Activated CD8-positive, alpha-beta memory T cell treated with anti-CD3 and anti-CD28 coated beads for 4 hours (primary cell): ENCODE data around the gene ZXDC.

ENCODE experiments used
- DNase-seq, 2 donors: peaks; one replicate each; pipeline ENCODE4 v3.0.0-alpha.2; 2020; ENCODE audit warnings: low read depth in 2 of 2

Gene ZXDC, protein sequence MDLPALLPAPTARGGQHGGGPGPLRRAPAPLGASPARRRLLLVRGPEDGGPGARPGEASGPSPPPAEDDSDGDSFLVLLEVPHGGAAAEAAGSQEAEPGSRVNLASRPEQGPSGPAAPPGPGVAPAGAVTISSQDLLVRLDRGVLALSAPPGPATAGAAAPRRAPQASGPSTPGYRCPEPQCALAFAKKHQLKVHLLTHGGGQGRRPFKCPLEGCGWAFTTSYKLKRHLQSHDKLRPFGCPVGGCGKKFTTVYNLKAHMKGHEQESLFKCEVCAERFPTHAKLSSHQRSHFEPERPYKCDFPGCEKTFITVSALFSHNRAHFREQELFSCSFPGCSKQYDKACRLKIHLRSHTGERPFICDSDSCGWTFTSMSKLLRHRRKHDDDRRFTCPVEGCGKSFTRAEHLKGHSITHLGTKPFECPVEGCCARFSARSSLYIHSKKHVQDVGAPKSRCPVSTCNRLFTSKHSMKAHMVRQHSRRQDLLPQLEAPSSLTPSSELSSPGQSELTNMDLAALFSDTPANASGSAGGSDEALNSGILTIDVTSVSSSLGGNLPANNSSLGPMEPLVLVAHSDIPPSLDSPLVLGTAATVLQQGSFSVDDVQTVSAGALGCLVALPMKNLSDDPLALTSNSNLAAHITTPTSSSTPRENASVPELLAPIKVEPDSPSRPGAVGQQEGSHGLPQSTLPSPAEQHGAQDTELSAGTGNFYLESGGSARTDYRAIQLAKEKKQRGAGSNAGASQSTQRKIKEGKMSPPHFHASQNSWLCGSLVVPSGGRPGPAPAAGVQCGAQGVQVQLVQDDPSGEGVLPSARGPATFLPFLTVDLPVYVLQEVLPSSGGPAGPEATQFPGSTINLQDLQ

DNA sequence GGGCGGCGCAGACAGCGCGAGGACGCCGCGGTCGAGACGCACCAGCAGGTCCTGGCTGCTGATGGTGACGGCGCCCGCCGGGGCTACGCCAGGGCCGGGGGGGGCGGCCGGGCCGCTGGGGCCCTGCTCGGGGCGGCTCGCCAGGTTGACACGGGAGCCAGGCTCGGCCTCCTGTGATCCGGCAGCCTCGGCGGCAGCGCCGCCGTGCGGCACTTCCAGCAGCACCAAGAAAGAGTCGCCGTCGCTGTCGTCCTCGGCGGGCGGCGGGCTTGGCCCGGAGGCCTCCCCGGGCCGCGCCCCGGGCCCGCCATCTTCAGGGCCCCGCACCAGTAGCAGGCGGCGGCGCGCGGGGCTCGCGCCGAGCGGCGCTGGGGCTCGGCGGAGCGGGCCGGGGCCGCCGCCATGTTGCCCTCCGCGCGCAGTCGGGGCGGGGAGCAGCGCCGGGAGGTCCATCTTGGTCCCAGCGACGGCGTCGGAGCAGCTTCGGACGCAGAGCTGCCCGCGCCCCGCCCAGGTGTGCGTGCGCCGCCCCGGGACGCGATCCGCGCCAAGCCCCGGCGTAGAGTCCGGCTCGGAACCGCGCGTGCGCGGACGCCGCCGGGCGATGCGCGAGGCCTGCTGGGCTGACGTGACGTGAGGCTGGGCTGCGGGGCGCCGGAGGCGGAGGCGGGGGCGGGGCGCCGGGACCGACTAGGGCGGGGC, at the start of gene ZXDC:
Gene ZXDC, minus strand, starts transcription at position 479 of the 702 bp plus-strand sequence. Its CDS starts 26 bp downstream, at position 453.
- DNase-seq = peak; percentile 83 to 90

DNA sequence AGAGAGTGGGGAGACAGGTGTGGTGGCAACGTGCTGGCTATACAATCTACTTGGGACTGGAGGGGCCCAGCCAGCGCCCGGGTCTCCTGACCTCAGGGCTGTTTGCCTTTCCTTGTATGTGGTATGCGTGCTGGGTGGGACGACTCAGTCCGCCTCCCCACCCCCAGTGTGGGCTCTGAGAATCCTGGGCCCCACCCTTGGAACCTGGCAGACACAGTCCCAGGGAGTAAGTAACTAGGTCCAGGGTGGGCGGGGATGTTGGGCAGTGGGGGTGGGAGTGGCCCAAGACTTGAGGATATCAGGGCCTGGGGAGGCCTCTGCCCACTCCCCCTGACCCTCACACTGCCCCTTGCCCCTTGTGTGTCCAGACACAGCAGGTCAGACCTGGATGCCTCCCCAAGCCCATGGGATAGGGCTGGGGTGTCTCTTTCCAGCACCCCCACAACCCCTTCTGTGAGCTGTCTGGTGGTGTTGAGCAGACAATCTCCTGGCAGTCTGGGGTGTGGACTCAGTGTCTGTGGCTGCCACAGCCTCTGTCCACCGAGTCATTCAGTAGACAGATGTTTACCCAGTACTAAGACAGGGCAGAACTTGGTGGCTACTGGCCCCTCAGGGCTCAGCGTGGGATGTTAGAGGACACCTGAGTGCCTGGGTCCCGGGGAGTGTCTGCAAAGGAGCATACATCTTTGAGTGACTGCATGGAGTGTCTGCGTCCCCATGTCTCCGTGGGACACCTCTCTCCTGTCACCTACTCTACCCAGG, 49.6 kb upstream of the ZXDC start:
- no peak for DNase-seq

DNA sequence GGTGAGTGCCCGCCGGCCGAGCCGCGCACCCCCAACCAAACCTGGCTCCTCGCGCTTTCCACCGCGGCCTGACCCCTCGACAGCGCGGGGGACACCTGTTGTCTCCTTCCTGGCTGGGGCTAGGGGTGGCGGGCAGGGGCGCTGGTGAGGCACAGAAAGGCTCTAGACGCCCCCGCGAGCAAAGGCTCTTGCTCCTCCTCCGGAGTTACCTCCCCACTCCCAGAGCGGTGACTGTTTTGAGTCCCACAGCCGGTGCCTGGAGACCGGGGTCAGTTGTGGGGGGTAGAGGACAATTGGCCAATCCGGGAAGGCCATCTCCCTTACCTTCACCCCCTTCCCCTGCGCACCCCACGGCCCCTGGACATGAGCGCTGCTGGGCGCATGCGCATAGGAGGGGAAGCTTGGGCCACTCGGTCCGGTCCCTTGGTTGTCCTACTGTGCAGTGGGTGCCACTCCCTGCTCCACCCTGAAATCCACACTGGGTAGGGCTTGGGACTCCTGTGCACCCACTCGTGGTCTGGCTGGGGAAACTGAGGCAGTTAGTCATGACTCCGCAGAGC, 48.8 kb upstream of the ZXDC start:
- DNase-seq = no peak

DNA sequence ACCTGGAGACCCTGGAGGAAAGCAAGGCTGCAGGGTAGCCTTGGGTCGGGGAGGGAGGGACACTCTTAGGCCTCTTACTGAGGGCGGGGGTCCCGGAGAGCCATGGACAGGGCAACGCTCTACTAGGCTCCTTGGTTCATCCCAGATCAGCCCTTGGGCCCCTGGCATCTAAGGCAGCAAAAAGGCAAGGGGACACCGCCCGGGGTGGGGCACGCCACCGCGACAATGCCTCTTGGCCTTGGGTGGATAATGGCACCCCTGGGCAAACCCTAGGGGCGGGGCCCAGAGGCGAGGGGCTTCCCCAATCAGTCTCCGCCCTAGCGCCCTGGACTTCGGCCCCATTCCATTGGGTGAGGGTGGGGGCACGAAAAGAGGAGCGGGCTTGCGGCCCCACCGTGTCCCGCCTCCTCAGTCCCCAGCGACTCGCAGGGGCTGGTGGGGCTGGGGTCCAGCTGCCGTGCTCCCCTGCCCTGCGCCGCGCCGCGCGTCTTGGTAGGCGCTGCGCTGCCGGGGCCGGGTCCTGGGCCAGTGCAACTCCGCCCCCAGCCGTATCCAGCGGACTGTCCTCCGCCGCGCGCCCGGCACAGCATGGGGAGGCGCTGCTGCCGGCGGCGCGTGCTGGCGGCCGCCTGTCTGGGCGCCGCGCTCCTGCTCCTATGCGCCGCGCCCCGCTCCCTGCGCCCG, 48.2 kb upstream of the ZXDC start, which contains the start of gene CHST13:
Gene CHST13, plus strand, starts transcription at position 411 of the 684 bp plus-strand sequence. Its CDS starts 178 bp downstream, at position 589.
- DNase-seq = no peak

DNA sequence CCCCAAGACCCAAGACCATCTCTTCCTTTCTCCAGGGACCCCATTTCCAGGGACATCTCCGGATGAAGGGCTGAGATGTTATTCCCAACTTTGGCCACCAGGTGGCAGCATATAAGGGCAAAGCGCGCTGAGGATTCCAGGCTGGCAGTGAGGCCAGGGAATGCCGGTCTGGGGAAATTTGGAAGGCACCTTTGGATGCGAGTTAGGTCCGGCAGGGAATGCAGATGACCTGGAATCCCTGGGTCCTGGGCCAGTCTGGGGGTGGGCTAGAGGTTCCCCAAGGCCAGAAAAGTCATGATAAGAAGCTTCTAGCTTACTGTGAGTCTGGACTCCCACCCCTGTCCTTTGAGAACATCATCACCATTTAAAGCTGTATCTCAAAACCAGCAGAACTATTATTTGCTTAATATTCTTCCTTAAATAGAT, 46.7 kb upstream of the ZXDC start:
- peak; percentile 9 to 11 for DNase-seq

DNA sequence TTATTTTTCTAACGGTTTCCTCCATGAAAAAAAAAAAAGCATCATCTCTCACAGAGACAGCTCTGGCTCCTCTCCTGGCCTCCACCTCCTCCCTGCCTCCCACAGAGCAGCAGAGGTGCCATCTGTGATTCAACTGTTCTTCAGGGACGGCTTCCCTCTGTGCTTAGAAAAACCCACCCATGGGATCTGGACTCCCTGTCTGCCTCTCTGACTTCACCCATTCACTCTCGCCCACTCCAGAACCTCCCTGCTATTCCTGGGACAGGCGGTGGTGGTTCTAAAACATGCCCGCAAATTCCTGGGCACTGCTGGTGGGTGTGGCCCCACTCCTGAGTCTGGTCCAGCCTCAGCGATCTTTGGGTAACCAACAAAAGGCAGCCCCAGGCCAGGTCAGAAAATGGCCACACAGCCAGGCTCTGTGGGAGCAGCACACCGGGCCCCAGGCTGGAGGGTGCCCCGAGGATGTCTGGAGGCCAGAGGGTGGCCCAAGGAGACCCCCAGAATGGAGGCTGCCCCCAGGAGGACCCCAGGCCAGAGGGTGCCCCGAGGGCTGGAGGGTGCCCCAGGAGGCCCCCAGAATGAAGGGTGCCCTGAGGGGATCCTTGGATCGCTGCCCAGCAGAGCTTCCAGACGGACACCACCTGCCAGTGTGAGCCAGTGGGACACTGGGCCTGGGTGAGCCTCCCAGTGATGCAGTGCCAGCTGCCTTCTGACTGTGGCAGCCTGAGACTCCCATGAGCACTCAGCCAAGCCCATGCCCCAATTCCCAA, 45.6 kb upstream of the ZXDC start:
- no peak for DNase-seq

DNA sequence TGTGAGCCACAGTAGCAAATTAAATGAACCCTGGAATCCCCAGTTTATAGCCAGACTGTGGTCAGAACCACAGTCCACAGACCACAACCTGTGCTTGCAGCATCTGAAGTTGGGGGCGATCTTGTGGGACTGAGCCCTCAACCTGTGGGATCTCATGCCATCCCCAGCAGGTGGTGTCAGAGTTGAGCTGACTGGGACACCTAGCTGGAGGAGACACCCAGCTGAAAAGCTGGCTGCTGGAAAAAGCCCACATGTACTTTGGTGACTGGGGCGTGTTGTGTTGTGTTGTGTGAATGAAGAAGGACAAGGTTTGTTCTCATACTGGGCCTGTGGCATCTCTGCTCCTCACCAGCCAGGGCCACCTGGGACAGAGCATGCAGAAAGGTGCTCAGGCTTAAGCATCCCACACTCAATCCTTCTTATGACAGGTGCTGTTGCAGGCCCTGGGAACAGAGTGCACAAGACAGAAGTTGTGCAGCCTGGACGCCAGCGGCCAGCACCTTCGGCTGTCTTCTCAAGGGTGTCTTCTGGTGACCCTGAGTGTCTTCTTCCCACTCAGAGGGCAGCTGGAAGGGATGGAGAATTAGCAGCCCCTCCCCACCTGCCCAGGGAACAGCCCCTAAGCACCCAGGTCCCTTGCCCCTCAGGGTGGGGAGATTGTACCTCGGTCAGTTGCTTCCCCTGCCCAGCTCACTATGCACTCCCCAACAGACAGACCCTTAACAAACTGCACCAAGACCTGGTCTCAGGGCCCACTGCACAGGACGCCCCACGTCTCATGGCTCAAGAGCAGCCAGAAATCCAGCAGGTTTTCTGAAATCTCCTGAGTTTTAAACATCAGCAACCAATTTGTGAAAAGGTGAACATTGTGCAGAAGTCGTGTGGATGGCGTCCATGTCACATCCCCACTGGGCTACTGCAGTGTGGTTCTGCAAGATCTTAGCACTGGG, 44.1 kb upstream of the ZXDC start:
- DNase-seq = no peak

DNA sequence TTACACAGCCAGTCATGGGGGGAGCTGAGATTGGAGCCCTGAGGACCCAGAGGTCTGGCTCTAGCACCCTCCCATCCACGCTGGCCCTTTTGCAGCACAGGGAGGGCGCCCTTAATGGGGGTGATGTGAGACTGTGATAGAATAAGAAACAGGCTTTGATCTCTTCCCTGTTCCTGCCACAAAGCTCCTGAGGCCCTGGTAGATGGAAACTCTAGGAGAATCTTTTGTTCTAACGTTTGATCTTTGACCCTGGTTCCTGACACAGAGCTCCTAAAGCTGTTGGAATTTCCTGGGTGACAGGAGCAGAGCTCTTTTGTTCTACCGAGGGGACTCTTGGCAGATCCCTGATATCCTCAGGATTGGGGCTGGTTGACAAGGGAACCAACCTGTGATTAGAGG, 43.1 kb upstream of the ZXDC start:
- DNase-seq = no peak

DNA sequence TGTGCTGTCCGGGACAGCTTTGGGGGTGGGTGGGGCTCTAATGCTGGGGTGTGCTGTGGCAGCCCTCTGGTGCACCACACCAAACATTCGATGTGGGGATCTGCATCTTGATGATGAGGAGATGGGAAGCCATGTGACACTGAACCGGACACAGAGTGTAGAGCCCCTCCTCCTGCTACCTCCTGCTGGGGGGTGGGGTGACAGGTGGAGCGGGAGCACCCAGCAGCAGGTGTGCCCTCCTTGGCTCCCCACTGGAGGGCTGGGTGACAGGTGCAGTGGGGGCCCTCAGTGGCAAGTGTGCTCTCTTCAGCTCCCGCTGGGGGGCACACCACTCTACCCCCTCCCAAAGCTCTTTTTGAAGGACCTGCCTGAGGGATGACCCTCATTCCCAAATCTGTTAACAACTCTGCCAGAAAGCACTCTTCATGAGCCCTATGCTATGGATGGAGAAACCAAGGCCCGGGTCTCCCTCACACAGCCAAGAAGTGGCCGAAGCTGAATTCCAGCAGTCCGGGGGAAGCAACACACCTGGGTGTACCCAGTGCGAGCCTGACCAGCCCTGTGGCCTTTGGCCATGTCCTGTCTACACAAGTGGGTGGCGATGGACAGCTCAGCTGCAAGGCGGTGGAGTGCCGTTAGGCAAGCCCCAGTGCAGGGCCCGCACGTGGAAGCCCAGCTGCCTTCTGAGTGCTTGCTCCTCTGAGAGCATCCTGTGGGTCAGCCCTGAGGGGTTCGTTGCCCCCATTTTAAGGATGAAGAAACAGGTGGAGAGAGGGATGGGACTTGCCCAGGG, 42.5 kb upstream of the ZXDC start:
- no peak for DNase-seq

DNA sequence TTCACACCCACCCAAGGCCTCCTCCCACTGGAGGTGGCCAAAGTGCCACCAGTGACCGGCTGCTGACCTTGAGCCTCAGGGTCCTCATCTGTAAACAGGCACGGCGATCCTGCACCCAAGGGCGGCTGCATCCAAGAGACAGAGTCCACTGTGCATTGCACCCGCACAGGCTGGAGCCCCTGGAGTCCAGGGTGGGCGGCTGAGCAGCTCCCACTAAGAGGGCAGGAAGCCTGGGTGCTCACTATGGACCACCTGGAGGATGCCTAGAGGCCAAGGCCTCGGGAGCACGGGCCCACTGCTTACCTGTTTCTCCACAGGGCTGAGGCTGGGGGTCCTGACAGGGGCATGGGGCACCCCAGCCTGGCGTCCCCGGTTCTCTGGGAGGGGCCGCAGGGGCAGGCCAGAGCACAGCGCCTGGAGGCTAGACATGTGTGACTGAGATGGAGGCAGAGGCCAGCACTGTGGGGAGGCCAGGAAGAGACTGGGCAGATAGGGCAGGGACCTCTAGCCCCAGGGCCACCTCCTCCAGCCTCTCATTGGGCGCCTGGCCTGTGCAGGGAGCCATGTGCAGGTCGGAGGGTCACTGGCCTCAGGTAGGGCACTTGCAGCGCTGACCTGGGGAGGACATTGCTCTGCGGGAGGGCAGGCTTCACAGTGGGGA, 41.7 kb upstream of the ZXDC start, which contains the start of gene UROC1:
Gene UROC1, minus strand, starts transcription at position 483 of the 661 bp plus-strand sequence. Its CDS starts 54 bp downstream, at position 429.
- no peak for DNase-seq

DNA sequence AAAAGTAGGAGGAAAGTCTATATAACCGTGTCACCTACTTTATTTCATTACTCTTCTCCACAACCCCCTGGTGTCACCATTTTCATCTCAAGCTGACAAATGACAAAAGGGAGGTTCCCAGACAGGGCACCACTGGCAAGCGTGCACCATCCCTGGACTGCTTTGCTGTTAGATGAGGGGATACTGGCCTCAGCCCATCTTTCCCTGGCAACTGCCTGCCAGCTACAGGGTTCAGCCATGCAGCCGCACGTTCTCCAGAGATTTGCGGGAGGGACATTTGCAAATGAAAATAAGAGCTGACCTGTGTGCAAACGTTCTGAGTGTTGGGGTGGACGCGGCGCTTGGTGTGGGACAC, 41.2 kb upstream of the ZXDC start:
- DNase-seq = no peak

DNA sequence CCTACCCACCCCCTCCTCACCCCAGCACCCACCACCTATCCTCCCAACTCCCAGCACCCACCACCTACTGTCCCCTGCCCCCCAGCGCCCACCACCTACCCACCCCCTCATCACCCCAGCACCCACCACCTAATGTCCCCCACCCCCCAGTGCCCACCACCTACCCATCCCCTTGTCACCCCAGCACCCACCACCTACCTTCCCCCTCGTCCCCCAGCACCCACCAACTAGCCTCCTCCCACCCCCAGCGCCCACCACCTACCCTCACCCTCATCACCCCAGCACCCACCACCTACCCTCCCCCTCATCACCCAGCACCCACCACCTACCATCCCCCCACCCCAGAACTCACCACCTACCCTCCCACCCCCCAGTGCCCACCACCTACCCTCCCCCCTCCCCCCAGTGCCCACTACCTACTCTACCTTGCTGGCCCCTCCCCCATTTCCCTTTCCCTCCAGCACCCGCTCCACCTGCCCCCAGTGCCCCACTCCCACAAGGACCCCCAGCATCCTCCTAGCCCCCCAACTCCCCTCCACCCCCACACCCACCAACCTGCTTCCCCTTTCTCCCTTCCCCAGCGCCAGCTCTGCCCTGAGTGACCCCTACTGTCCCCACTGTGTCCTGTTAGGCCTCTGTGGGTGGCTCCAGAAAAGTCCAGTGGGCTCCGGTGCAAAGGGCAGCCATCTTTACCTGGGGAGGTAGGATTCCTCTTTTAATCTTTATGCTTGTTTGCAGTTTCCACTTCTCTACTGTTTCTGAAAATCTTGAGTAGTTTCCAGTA, 40.7 kb upstream of the ZXDC start:
- DNase-seq = no peak

DNA sequence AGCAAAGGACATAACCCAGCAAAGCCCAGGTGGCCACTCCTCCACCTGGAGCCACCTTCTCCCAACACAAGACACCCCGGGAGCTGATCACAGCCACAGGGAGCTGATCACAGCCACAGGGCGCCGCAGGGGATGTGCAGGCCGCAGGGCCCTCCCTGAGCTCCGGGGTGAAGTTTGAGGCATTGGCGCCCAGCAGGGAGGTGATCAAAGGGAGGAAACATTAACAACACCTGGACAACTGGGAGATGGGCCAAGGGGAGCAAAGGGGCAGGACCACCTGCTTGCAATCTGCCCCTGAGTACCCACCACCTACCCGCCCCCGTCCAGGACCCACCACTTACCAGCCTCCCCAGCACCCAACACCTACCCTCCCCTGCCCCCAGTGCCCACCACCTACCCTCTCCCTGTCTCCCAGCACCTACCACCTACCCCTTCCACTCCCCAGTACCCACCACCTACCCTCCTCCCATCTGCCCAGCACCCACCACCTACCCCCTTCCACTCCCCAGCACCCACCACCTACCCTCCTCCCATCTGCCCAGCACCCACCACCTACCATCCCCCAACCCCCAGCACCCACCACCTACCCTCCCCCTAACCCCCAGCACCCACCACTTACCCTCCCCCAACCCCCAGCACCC, 39.5 kb upstream of the ZXDC start:
- no peak for DNase-seq

DNA sequence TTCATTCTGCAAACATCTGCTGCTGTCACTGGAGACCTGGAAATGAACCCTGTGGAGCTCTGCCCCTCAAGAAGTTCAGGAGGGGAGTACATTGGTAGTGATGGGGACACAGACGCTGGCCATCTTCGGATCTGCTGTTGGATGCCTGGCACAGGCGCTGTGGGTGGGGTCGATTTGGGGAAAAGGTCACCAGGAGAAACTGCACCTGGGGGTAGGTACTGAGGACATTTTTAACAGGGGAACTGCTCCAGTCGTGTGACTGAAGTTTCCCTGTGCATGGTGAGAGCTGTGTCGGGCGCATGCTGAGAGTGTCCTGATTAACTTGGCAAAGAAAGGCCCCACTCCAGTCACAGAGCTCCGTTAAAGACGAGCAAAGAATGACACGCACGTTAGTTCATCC, 38.5 kb upstream of the ZXDC start:
- no peak for DNase-seq

DNA sequence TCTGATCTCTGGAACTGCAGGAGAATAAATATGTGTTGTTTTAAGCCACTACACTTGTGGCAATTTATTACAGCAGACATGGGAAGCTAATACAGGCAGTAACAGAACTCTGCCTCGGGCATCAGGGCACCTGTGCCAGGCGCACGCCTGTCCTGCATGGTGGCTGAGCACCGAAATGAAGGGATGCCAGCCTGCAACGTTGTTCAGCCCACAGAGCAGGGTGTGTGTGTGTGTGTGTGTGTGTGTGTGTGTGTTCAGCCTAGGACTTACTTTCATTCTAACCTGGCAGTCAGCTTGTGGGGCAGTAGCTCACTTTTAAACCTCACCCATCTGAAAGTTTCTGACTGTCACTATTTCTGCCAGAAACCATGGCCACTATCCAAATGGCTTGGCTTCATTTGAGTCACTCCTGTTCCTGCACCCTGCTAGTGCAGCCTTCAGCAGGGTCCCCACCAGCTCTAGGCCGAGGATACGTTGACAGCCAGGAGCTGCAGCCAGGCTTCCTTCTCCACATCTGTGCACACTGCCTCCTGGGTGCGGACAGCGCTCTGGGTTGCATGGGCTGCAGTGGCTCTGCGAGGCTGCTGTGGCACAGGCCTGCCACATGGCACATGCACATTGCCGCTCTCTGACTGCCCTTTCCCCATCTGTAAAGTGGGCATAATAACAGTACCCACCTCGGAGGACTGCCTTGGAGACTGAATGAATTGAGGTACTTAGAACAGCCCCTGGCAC, 37.4 kb upstream of the ZXDC start:
- DNase-seq = no peak
